Non-pigmented ciliary epithelial cell (primary cell): ENCODE data around the gene GJB4.

Experiments
- DNase-seq: peaks from one replicate; pipeline ENCODE4 v3.0.0-alpha.2; 2010; ENCODE audit warnings: low read depth

Gene GJB4

DNA sequence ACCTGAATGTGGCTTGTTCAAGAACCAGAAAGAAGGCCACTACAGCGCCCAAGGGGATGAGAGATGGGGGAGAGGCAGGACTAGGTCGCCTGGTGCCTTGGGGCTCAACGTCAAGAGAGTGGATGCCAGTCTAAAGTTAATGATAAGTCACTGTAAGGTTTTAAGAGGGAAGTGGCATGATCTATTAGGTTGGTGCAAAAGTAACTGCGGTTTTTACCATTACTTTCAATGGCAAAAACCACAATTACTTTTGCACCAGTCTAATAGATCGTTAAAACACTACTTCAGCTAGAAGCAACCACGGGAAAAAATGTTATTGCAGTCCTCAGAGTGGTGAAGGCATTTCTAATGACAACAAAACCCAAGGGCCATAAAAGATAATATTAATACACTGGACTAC is 18.8 kb downstream of the GJB4 start:
- no peak for DNase-seq

DNA sequence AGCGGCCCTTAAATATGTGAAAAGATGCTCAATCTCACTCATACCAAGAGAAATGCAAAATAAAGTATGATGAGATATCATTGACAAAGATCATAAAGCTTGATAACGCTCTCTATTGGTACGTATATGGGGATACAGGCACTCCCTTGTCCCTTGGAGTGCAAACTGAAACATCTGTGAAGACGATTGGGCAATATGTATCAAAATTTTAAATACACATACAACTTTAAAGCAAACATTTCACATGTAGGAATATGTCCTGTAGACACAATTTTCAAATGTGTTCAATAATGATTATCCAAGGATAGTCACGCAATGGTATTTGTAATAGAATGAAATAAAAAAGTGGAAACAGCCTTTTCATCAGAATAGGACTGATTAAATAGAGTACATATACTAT is 19.5 kb downstream of the GJB4 start:
- DNase-seq = no peak

DNA sequence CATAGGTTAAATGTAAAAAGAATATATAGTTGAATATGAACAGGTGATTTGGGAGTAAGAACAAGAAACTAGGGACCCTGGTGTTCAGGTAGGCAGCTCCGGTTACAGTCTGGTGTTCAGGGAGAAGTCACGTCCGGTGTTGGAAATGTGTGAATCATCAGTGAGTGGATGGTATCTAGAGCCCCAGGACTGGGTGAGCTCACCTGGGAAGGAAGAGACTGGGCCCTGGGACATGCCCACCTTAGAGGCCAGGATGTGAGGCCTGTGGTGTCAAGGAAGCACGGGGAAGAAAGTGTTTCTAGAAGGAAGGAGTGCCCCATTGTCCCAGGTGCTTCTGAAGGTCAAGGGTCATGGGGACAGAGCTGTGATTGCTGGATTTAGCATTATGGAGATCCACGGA is 20.0 kb downstream of the GJB4 start:
- DNase-seq = no peak

DNA sequence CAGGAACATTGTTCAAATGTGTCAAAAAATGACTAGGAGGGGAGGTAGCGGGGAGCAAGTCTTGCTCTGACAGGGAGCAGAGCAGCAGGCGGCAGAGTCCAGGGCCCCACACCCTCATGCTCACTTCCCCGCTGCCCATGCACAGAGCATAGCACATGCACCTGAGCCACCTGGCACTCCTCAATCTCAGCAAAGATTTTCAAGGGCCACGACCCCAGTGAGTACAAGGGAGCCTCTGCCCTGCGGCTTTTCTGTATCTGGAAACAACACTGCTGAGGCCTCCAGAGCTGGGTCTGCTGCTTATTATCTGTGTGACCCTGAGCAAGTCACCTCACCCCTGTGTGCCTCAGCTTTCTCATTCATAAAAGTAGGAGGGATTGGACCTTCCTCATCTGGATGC is 20.4 kb downstream of the GJB4 start:
- no peak for DNase-seq

DNA sequence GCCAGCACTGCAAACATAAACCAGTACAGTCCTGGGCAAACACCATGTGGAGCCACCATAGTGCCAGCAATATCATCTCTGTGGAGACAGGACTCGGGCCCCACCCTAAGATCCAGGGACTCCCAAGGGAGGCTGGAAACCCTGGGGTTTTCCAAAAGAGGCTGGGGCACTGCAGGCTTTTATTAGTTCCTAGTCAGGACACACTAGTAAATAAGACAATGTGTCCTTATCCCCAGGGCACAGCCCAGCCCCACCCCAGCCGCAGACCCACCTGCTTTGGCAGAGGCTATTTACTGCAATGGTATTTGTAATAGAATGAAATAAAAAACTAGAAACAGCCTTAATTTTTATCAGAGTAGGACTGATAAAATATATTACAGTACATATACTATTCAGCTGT is 21.0 kb downstream of the GJB4 start:
- no peak for DNase-seq

DNA sequence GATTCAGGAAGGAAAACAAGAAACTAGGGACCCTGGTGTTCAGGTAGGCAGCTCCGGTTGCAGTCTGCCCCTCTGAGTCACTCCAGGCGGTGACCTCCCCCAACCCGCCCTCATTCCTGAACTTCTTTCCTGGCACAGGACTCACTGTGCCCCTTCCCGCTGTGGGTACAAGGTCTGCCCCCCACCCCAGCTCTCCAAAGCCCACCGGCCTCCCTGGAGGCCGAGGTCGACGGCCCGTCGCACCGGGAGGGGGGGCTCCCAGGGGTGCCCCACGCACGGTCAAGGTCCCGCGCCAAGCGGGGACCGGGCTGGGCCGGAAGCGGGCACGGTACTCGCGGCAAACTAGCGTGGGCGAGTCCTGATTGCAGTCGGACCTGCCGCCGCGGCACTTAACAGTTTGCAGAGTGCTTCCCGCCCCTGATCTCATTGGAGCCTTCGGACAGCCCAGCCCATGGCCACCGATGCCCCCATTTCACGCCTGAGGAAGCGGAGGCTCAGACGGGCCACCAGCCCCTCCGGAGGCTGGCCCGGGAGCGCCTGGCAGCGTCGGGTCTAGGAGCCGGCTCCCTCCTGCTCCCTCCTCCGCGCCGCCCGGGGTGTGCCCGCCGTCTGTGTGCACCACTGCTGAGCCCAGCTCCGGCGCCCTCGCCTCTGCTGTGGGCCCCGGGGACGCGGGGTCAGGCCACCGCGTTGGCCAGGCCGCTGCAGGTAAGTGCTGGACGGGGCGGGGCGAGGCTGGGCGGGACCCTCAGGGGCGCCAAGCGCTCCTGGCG is 21.7 kb downstream of the GJB4 start, which contains the start of gene GJB3:
TSS of gene GJB3 (plus strand) at position 144 of the 773 bp plus-strand sequence. CDS start 3,549 bp downstream, outside the sequence.
- DNase-seq = no peak

DNA sequence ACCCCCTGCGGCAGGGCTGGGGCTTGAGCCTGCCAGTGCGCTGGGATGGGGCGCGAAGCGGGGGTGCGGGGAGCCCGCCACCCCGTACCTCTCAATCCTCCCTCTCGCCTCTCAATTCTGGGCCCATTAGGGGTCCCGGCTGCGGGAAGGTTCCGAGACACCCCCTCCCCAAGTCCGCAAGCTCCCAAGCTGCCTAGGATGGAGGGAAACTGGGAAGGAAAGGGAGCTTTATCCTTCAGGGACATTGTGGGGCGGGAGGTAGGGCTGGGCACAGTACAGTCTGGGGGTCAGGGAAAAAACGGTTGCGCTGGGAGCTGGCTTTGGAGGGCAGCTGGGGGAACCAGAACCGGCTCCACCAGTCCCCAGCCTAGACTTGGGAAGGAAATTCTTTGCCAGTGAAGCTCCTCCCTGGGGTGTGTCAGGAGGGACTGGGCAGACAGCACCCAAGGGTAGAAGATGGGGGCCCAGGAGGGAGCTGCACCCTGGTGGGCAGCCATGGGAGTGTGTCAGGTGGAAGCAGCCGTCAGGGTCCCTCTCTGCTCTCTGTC is 22.4 kb downstream of the GJB4 start:
- no peak for DNase-seq

DNA sequence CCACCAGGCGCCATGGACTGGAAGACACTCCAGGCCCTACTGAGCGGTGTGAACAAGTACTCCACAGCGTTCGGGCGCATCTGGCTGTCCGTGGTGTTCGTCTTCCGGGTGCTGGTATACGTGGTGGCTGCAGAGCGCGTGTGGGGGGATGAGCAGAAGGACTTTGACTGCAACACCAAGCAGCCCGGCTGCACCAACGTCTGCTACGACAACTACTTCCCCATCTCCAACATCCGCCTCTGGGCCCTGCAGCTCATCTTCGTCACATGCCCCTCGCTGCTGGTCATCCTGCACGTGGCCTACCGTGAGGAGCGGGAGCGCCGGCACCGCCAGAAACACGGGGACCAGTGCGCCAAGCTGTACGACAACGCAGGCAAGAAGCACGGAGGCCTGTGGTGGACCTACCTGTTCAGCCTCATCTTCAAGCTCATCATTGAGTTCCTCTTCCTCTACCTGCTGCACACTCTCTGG is 25.2 kb downstream of the GJB4 start:
- no peak for DNase-seq

DNA sequence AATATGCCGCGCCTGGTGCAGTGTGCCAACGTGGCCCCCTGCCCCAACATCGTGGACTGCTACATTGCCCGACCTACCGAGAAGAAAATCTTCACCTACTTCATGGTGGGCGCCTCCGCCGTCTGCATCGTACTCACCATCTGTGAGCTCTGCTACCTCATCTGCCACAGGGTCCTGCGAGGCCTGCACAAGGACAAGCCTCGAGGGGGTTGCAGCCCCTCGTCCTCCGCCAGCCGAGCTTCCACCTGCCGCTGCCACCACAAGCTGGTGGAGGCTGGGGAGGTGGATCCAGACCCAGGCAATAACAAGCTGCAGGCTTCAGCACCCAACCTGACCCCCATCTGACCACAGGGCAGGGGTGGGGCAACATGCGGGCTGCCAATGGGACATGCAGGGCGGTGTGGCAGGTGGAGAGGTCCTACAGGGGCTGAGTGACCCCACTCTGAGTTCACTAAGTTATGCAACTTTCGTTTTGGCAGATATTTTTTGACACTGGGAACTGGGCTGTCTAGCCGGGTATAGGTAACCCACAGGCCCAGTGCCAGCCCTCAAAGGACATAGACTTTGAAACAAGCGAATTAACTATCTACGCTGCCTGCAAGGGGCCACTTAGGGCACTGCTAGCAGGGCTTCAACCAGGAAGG is 25.8 kb downstream of the GJB4 start:
- no peak for DNase-seq

DNA sequence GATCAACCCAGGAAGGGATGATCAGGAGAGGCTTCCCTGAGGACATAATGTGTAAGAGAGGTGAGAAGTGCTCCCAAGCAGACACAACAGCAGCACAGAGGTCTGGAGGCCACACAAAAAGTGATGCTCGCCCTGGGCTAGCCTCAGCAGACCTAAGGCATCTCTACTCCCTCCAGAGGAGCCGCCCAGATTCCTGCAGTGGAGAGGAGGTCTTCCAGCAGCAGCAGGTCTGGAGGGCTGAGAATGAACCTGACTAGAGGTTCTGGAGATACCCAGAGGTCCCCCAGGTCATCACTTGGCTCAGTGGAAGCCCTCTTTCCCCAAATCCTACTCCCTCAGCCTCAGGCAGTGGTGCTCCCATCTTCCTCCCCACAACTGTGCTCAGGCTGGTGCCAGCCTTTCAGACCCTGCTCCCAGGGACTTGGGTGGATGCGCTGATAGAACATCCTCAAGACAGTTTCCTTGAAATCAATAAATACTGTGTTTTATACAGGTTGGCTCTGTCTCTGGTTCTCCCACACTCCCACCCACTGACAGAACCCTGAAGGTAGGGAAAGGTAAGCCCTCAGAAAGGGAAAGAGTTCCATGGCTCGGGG is 26.4 kb downstream of the GJB4 start:
- DNase-seq = no peak

DNA sequence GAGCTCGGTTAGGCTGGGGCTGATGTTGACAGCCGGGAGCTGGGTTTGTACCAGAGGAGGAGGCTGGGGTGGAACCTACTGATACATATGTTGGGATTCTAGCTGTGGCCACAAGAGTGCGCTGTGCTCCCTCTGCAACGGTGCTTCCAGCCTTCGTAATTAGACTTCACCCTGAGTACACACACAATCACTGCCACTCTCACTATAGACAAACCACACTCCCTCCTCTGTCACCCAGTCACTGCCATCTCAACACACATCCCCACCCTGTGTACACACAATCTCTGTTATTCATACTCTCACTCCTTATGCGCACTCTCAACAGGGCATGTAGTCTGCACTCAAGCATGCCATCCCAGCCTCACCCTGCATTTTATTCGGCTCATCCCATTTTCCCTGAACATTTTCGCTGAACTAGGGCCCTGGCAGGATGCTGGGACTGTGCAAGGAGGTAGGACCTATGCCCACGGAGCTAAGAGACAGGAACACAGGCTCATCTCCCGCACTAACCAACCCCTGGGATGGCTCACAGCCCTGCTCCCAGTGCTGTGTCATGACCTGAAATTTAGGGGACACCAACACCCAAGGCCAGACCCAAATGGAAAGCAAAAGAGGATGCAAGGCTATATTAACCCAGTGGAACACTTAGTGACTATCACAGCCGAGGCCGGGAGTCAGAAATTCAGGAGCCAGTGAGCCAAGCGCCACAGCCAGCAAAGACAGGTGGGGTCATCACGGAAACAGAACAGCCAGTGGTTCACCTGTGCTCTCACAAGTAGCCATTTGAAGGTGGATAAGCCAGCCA is 27.2 kb downstream of the GJB4 start:
- DNase-seq = peak; percentile 34

DNA sequence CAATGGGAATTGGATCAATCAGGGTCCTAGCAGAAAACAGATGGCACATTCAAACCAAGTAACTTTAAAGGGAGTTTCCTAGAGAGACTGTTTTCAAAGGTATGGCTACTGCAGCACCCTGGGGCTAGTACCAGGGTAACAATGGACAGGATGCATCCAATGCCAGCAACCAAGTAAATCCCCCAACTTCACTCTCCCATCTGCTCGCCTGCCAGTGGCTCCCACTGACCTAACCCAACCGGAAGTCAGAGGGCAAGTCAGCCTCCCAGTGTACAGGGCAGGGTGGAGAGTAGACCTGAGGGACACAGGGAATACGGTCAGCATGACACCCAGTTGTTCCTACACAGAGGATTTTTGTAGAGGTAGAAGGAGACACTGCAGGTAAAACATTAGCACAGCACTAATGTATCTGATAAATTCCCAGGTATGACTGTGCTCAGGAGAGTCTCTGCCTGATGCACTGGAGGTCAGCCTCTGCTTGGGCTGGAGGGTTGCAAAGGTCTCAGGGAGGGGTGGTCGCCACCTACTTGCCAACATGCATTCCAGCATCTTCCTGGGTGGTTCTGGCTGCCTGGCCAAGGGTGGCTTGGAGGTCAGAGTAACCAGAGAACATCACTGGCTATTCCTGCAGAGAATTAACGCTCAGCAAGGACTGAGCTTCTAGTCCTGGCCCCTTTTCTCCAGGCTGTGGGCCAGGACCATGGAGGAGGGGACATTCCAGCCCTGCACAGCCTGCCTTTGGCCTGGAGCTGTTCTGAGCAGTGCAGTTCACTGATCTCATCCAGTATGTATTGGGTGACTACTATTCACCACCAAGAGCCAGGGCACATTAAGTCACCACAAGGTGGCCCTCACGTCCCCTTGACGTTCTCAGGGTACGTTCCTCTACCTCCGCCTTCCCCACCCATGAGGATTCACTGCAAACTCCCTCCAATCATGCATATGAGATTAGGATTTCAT is 28.2 kb downstream of the GJB4 start:
- no peak for DNase-seq

DNA sequence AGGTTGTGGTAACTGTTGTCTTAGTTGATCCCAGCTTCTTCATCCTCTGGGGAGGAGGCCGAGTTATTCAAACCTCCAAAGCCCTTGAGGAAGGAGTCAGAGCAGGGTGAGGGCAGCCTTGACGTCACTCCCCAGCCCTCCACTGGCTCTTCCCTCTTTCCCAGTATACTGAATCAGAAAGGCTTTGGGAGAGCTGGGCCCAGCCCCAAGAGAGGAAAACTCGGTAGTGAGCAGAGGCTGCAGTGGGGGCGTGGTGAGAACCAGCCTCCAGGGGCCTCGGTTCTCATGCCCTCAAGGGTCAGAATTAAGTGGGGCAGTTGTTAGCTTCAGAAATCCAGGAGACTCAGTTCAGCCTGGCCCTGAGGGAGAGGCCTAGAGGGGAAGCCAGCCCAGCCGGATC is 31.4 kb downstream of the GJB4 start:
- DNase-seq = no peak

DNA sequence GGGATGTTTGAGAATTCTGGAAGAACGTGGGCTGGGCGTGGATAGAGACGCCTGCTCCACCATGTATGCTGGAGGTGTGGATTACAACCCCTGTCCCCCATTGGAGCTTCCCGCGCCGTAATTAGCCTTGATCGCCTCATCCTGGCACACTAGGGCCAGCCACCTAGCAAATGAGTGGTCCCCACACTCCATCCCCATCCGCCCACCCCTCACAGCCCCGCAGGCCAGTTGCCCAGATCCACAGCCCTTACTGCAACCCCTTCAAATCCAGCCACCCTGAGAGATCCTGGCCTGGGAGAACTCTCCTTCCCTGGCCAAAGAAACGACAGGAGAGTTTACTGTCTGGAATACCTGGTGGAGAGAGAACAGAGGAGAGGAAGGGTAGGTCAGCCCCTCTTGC is 32.9 kb downstream of the GJB4 start:
- no peak for DNase-seq

DNA sequence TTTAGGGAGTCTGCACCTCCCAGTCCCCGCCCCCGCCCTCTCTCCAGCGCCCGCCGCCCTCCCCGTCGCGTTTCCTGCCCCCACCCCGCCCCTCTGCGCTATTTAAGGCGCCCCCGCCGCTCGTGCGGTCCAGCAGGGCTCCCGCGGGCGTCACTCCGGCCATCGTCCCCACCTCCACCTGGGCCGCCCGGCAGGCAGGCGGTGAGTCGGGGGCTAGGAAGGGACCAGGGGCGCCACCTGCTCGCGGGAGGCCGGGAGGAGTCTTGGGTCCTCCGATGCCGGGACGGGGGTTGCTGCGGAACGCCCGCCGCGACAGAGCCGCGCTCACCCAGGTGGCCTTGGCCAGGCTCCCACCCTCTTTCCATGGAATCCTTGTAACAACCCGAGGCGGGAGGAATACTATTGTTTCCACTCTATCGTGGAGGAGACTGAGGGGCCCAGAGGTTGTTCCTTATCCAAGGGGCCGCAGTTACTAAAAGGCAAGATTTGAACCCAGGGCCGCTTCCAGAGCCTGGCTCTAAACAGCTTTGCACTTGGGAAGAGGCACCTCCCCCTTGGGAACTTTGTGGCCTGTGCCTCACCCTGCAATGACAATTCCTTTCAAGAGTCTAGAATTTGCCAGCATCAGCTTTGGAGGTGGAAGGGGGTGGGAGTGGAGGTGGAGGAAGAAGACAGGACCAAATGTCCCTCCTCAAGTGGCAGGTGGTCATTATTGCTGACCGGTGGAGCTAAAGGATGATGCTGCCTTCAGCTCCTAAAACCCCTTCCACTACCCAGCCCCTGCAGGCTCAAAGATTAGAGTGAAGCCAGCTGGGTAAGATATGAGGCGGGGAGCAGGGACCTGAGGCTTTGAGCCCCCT is 33.6 kb downstream of the GJB4 start, which contains the start of gene GJA4:
TSS of gene GJA4 (plus strand) at position 132 of the 860 bp plus-strand sequence. CDS start 1,215 bp downstream, outside the sequence.
- no peak for DNase-seq

DNA sequence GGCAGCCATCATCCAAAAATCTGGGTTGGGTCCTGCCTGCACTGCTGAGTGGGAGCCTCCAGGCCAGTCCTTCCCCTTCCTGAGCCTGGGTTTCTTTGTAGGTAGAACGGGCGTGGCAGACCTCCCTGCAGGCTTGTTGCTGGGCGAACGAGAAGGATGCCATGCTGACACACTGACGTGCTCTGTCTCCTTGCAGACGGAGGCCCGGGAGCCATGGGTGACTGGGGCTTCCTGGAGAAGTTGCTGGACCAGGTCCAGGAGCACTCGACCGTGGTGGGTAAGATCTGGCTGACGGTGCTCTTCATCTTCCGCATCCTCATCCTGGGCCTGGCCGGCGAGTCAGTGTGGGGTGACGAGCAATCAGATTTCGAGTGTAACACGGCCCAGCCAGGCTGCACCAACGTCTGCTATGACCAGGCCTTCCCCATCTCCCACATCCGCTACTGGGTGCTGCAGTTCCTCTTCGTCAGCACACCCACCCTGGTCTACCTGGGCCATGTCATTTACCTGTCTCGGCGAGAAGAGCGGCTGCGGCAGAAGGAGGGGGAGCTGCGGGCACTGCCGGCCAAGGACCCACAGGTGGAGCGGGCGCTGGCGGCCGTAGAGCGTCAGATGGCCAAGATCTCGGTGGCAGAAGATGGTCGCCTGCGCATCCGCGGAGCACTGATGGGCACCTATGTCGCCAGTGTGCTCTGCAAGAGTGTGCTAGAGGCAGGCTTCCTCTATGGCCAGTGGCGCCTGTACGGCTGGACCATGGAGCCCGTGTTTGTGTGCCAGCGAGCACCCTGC is 34.7 kb downstream of the GJB4 start:
- DNase-seq = no peak

DNA sequence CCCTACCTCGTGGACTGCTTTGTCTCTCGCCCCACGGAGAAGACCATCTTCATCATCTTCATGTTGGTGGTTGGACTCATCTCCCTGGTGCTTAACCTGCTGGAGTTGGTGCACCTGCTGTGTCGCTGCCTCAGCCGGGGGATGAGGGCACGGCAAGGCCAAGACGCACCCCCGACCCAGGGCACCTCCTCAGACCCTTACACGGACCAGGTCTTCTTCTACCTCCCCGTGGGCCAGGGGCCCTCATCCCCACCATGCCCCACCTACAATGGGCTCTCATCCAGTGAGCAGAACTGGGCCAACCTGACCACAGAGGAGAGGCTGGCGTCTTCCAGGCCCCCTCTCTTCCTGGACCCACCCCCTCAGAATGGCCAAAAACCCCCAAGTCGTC is 35.2 kb downstream of the GJB4 start:
- no peak for DNase-seq

DNA sequence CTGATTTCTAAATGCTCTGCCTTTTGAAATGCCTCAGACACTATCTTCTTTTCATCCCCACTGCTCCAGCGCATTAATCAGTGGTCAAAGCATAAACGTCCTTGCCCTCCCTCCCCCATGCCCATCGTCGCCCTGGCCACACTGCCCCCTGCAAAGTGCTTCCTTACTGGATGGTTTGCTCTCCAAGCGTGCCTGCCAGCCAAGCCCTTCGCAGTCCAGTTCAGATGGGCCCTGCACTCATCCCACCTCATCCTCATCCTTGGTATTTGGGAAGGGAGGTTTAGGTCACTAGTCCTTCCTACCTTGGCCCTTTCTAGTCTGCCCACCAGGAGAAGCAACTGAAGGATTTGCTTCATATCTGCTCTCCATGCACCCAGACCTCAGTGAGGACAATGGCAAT is 36.4 kb downstream of the GJB4 start:
- DNase-seq = no peak

DNA sequence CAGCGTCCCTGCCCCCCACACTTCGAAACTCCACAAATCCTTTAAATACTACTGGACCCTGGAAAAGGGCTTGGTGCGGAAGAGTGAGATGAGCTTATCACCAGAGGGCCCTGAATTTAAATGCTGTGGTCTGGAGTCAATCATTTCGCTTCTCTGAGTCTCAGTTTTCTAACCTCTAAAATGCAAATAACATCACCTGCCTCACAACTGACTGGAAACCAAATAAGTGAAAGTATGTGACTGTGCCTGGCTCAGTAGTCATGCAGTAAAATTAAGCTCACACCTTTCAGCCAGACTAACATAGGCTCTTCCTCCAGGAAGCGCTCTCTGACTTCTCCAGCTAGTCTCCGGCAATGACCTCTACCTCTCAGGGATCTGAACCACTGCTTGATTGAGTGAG is 37.5 kb downstream of the GJB4 start:
- no peak for DNase-seq
